Raji (cell line): Measurements from ENCODE around the gene ZNF763.

Source experiments
- POLR2A ChIP-seq: IDR thresholded peaks from 2 replicates; pipeline ENCODE4 v1.6.1; 2011; ENCODE audit warnings: low read depth, low read length, control low read depth; ENCODE audit not compliant: insufficient read depth

Gene ZNF763

DNA sequence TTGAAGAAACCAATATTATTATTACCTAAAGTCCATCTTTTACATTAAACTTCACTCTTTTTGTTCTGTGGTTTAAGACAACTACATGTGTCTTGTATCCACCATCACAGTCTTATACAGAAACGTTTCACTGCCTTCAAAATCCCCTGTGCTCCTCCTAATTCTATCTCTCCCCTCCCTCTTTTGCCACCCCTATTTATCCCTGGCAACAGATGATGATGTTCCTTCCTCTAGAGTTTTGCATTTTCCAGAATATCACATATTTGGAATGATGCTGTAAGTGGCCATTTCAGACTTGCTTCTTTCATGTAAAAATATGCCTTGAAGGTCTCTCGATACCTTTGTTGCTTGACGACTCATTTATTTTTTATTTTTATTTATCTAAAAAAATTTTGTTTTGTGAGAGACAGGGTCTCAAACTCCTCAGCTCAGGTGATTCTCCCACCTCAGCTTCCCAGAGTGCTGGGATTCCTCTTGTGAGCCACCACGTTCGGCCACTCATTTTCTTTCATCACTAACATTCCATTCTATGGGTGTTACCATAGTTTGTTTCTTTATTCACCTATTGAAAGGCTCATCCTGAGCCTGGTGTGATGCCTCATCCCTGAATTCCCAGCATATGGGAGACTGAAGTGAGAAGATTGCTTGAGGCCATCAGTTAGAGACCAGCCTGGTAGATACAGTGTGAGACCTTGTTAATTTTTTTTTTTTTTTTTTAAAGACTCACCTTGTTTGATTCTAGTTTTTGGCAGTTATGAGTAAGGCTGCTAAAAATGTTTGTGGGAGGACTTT lies 8.4 kb downstream of the ZNF763 start:
- TF ChIP-seq POLR2A: no peak

DNA sequence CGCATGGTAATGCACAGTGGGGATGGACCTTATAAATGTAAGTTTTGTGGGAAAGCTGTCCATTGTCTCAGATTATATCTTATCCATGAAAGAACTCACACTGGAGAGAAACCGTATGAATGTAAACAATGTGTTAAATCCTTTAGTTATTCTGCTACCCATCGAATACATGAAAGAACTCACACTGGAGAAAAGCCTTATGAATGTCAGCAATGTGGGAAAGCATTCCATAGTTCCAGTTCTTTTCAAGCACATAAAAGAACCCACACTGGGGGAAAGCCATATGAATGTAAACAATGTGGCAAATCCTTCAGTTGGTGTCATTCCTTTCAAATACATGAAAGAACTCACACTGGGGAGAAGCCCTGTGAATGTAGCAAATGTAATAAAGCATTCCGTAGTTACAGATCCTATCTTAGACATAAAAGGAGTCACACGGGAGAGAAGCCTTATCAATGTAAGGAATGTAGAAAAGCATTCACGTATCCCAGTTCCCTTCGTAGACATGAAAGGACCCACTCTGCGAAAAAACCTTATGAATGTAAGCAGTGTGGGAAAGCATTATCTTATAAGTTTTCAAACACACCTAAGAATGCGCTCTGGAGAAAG lies 13.8 kb downstream of the ZNF763 start:
- TF ChIP-seq POLR2A: no peak

DNA sequence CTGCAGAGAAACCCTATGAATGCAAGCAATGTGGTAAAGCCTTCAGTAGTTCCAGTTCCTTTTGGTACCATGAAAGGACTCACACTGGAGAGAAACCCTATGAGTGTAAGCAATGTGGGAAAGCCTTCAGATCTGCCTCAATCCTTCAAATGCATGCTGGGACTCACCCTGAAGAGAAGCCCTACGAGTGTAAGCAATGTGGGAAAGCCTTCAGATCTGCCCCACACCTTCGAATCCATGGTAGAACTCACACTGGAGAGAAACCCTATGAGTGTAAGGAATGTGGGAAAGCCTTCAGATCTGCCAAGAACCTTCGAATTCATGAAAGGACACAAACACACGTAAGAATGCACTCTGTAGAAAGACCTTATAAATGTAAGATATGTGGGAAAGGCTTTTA lies 14.7 kb downstream of the ZNF763 start:
- TF ChIP-seq POLR2A: no peak

DNA sequence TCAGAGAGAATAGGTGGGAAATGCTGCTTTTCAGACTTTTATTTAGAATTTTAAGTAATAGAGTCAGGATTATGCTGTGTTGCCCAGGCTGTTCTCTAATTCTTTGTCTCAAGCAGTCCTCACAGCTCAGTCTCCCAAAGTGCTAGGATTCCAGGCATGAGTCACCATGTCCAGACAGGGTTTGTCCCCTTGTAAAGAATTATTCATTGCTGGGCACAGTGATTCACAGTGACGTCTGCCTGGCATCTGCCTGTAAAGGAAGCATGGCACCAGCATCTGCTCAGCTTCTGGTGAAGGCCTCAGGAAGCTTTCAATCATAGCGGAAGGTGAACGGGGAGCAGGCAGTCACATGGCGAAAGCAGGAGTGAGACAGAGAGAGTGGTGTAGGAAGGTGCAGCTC lies 17.7 kb downstream of the ZNF763 start:
- TF ChIP-seq POLR2A: no peak

DNA sequence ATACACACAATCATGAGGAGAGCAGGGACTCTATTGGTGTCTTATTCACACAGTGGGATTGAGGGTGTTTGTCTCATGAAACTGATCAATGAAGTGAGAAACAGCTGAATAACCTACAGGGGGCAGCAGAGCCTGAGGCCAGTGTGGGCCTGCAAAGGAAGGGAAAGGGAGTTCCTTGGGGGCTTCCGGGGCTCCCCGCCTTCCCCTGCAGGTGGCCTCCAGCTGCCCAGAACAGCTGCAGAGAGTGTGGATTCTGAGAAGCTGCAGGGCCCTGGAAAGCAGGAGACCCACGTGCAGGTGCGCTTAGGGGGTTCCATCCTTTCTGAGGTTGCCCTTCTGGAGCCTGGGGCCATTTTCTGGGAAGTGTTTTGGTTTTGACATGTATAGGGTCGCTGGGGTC lies 20.1 kb downstream of the ZNF763 start:
- no peak for TF ChIP-seq POLR2A

- TF ChIP-seq POLR2A: no peak
Measured at GRCh38 chr19:11986754-11987153, 21.9 kb downstream of the ZNF763 start.

GRCh38 chr19:11987405-11988281 lies 22.8 kb downstream of the ZNF763 start:
- TF ChIP-seq POLR2A: peak; percentile 89

DNA sequence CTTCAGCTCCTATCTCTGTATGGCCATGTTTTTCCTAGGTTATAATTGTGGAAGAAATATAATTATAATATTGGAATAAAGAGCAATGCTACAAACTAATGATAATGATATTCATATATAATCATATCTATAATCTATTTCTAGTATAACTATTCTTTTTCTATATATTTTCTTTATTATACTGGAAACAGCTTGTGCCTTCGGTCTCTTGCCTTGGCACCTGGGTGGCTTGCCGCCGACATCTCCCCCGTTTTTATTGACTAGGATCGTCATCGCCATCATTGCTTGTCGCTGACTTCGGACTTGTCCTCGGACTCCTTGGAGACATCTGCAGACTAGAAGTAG lies 24.2 kb downstream of the ZNF763 start:
- no peak for TF ChIP-seq POLR2A

DNA sequence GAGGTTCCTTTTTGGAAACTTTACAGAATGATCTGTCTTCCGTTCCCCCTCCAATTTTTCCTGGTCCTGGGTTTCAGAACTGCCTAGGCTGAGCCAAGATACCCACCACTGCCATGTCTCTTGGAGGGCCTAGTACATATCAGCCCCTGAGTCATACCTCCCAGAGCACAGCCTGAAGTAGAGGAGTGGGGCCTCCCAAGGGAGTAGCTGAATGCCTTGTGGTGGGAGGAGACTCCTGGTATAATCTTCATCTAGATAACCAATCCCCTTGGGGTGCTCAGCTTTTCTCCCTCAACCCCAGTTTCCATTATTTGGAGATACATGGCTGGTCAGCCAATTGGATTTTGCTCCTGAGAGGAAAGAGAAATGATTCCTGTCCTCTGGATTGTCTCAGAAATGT lies 30.3 kb downstream of the ZNF763 start:
- no peak for TF ChIP-seq POLR2A

GRCh38 chr19:12000152-12000981 lies 35.5 kb downstream of the ZNF763 start:
- no peak for TF ChIP-seq POLR2A

DNA sequence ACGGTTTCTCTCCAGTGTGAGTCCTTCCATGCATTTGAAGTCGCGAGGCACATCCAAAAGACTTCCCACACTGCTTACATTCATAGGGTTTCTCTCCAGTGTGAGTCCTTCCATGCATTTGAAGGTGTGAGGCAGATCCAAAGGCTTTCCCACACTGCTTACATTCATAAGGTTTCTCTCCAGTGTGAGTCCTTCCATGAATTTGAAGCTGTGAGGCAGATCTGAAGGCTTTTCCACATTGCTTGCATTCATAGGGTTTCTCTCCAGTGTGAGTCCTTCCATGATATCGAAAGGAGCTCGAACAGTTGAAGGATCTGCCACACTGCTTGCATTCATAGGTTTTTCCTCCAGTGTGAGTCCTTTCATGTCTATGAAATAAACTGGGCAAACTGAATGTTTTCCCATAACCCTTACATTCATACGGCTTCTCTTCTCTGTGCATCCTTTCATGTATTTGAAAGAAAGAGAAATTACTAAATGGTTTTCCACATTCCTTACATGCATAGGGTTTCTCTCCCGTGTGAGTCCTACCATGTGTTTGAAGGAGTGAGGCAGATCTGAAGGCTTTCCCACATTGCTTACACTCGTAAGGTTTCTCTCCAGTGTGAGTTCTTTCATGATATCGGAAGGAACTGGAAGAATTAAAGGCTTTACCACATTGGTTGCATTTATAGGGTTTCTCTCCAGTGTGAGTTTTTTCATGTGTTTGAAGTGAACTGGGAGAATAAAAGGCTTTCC lies 50.3 kb downstream of the ZNF763 start:
- TF ChIP-seq POLR2A: no peak

DNA sequence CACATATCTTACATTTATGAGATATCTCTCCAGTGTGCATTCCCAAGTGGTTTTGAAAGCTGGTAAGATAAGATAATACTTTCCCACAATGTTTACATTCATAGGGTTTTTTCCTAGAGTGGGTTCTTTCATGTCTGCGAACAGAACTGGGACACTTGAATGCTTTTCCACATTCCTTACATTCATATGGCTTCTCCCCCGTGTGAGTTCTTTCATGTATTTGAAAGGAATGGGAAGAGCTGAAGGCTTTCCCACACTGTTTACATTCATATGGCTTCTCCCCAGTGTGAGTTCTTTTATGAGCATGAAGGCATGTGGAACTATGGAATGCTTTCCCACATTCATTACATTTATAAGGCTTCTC lies 50.9 kb downstream of the ZNF763 start:
- no peak for TF ChIP-seq POLR2A
